NCI-H2081 (cell line): ENCODE data around the gene SCAF4.
"Not testable (repeated sequence)": the region's sequence is repeated elsewhere in the genome, so short reads cannot be mapped to it uniquely, and the experiment has no call there.

ENCODE experiments used
- DNase-seq, 2 experiments: peaks; one replicate each; lab custom pipeline; 2025; lab: John Stamatoyannopoulos, UW

Gene SCAF4

GRCh38 chr21:31641416-31641922, 90.4 kb downstream of the SCAF4 start:
- no peak for DNase-seq

GRCh38 chr21:31636874-31637273, 95.0 kb downstream of the SCAF4 start:
- DNase-seq, result no peak

DNA sequence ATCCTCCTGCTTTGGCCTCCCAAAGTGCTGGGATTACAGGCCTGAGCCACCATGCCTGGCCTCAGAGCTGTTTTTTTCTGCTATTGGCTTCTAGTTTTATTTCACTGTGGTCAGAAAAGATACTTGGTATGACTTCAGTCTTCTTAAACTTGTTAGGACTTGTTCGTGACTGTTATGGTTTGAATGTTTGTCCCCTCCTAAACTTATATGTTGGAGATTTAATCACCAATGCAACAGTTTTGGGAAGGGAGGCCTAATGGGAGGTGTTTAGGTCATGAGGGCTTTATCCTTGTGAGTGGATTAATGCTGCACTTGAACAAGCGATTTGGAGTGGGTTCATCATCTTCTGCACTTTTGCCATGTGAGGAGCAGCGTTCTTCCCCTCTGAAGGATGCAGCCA, 96.9 kb downstream of the SCAF4 start:
- no peak for DNase-seq

DNA sequence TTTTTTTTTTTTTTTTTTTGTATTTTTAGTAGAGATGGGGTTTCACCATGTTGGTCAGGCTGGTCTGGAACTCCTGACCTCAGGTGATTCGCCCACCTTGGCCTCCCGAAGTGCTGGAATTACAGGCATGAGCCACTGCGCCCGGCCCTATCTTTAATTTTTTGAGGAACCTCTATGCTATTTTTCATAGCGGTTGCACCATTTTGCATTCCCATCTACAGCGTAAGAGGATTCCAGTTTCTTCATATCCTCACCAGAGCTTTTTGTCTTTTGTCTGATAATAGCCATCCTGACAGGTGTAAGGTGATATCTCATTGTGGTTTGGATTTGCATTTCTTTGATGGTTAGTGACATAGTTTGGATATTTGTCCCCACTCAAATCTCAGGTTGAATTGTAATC, 100.0 kb downstream of the SCAF4 start:
- DNase-seq, result not testable (repeated sequence)

GRCh38 chr21:31629972-31630711, 101.8 kb downstream of the SCAF4 start:
- no peak for DNase-seq

DNA sequence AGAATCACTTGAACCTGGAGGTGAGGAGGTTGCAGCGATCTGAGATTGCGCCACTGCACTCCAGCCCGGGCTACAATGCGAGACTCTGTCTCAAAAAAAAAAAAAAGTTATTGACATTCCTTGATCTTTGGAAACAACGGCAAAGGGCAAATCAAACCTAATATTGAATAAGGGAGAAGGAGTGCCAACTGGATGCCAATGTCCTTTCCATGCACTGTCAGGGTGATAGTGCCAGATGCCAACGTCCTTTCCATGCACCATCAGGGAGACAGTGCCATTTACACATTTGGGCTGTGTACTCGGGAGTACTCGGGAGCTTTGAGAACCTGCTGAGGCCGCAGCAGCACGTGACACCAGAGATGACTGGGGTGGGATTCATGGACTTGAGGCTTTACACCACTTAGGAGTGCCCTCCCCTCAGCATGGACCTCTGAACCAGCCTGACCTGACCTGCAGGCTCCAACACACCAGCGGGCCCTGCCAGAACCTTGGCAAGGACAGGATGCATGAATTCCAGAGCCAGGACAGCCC, 106.9 kb downstream of the SCAF4 start:
- DNase-seq, result no peak

- no peak for DNase-seq
Measured at GRCh38 chr21:31624181-31624580, 107.7 kb downstream of the SCAF4 start.

DNA sequence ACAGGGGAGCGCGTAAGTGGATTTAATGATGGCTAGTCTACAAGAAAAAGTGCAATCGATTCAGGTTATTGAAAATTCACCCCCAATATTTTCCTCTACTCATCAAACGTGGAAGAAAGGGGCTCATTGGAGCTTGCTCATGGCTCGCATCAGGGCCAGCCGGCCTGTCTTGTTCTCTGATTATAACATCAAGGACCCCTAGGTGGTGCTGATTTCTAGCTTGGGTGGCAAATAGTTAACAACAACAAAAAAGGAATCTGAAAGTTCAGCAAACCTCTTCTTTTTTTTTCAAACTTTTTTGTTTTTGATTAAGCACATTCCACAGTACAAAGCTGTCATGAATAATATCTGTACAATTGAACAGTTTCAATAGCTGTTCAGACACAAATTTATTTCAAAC, 108.3 kb downstream of the SCAF4 start:
- DNase-seq, result no peak

GRCh38 chr21:31622397-31622796, 109.5 kb downstream of the SCAF4 start:
- DNase-seq, result no peak
